Placental epithelial cell (primary cell): Measurements from ENCODE around the gene MAML2. TPM values are rescaled to one million over a fixed set of nuclear protein-coding genes. Genes with fewer than 3 reads are reported as not detected.

Experiments
- small RNA-seq: library from RNA; depleted of rRNA; stranded (forward); fragments of <200 nt; gene quantifications from one replicate; pipeline ENCODE3, GENCODE V24; 2012
- total RNA-seq: library from RNA; depleted of rRNA; stranded (reverse); fragments of >200 nt; gene quantifications from 2 replicates; pipeline ENCODE4 v1.2.3, GENCODE V29; 2012

The MAML2 gene
- 23.2 and 30.7 TPM in 2 replicates for total RNA-seq

DNA sequence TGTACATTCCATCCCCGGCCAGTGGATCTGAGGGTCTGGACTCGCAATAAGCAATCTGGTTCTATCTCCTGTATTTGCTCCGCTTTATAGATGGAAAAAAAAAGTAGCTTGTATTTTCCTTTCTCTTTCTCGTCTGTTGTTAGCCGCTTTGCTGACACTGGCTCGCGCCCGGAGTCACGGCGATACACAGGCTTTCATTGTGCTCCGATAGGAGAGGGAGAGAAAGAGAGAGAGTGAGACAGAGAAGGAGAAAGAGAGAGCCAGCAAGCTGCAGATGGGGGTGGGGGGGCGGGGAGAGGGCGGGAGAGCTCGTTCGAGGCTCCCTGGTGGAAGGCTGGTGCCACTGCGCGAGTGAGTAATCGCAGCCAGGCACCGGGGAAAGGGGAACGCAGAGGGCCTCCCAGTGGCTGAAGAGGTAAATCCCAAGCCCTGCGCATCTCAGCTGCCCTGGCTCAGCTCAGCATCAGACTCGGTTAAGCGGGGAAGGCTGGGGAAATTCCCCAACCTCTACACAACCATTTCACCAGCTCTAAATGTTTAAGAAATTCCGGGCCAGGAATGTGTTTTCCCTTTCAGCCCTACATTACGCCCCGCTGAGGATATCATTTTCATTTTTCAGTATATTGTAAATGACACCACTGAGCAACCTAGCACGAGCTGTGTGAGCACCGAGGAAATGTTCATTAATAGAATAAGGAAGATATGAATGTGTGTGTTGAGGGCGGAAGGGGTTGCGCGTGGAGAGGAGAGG, at the start of gene MAML2:
MAML2 (minus strand) TSS at position 235 of the 751 bp plus-strand sequence. CDS start 1,300 bp downstream, outside the sequence.

DNA sequence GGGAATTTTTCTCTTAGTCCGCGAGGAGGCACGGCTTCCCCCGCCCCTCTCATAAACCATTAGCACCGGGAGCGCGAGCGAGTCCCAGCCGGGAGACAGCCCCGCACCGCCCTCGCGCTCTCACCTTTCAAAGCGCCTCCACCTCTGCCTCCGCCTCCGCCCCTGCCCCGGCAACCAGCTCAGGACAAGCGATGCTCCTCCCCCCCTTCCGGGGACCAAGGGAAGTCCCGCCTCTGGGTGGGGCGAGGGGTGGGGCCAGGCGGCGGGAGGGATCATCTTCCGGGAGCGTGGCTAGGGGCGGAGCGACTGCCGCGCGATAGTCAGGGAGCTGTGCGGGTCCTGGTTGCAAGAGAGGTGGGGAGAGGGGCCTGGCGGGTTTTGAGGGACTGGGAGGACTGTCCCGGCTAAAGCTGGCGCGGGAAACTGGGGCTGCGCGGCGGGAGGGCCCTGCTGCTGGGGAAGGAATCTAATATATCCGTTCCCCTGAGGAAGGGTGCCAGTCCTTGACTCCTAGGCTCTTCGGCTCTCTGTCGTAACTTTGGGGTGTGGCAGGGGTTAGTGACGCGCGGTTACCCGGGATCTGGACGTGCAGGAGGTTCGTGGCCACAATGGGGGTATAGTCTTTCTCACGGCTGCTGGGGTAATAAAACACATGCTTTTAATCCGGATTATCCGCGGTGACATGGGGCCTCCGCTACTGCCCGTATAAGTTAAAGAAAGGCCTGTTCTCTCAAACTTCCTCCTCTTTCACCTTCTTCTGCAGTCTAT, 46.9 kb upstream of the MAML2 start, which contains the start of the genes CCDC82 and JRKL:
CCDC82 (minus strand) TSS at position 193 of the 768 bp plus-strand sequence. CDS start 5,165 bp downstream, outside the sequence.
JRKL (plus strand) TSS at position 294 of the 768 bp plus-strand sequence. CDS start 637 bp downstream, outside the sequence.

Small RNAs within 50 kb of the gene (small RNA-seq; reads per million reads assigned to genes)
- gene MIR1260B, result not detected

Other genes starting within 250 kb of the MAML2 start
- gene CCDC82, start 46.7 kb upstream of the MAML2 start, total RNA-seq, result 12.6 and 14.7 TPM in 2 replicates
- 6.4 and 7.1 TPM in 2 replicates for gene JRKL, start 46.8 kb upstream of the MAML2 start, total RNA-seq